Naive thymus-derived CD4-positive, alpha-beta T cell (primary cell): ENCODE measurements around the gene HLA-DMB. TPM values are rescaled to one million over a fixed set of nuclear protein-coding genes. Genes with fewer than 3 reads are reported as not detected.
"Not testable (repeated sequence)": the region's sequence is repeated elsewhere in the genome, so short reads cannot be mapped to it uniquely, and the experiment has no call there.

ENCODE experiments used
- ATAC-seq: fragments of 150-1000 bp; cut with Tn5 transposase; 2 replicates; pipeline ENCODE4 v1.10.0; 2021; ENCODE audit warnings: mild to moderate bottlenecking, moderate library complexity
- CTCF ChIA-PET: fragments of 350-600 bp; sonication (Branson Sonifier 250); formaldehyde crosslinking; loops from one replicate; lab custom pipeline; 2021; ENCODE audit warnings: antibody characterized with exemption; lab: Charles Lee
- POLR2A ChIA-PET: fragments of 350-600 bp; sonication (Branson Sonifier 250); formaldehyde crosslinking; loops from one replicate; lab custom pipeline; 2021; ENCODE audit warnings: antibody characterized with exemption, inconsistent platforms; lab: Charles Lee
- DNase-seq, 9 donors: peaks; one replicate each; pipeline versions ENCODE4 v3.0.0 to v3.0.0-alpha.2; 2020 to 2022; ENCODE audit warnings: mixed read lengths in 1 of 9
- H3K27ac ChIP-seq: one replicate; pipeline ENCODE4 v1.7.0; 2013; ENCODE audit warnings: mild to moderate bottlenecking, low read depth, low read length, moderate library complexity
- H3K27me3 ChIP-seq, 2 donors: one replicate each; pipeline ENCODE4 v1.7.0; 2013; ENCODE audit warnings: low read length in 2 of 2, mild to moderate bottlenecking in 2 of 2, moderate library complexity in 2 of 2; ENCODE audit not compliant: control insufficient read depth in 2 of 2, insufficient read depth in 2 of 2
- H3K36me3 ChIP-seq, 3 experiments: 1 replicate in 2 of 3; 2 replicates in 1 of 3; pipeline ENCODE4 v1.7.0; 2013; ENCODE audit warnings: low read length in 3 of 3, mild to moderate bottlenecking in 3 of 3, moderate library complexity in 1 of 3; ENCODE audit not compliant: insufficient read depth in 3 of 3, control insufficient read depth in 2 of 3
- H3K4me1 ChIP-seq, 2 donors: one replicate each; pipeline ENCODE4 v1.7.0; 2013; ENCODE audit warnings: low read length in 2 of 2, mild to moderate bottlenecking in 2 of 2, moderate library complexity in 1 of 2; ENCODE audit not compliant: control insufficient read depth in 2 of 2, insufficient read depth in 2 of 2
- H3K4me3 ChIP-seq: 2 replicates; pipeline ENCODE4 v1.7.0; 2013; ENCODE audit warnings: mild to moderate bottlenecking, low read length
- H3K9me3 ChIP-seq, 3 experiments: 1 replicate in 2 of 3; 2 replicates in 1 of 3; pipeline ENCODE4 v1.7.0; 2013; ENCODE audit warnings: low read length in 3 of 3; ENCODE audit not compliant: control insufficient read depth in 2 of 3
- H3K27ac Mint-ChIP-seq, 9 donors: one replicate each; pipeline ENCODE4 v1.8.0; 2020 to 2022; ENCODE audit warnings: mixed read lengths in 9 of 9, mild to moderate bottlenecking in 8 of 9, moderate library complexity in 5 of 9, inconsistent platforms in 2 of 9
- H3K27me3 Mint-ChIP-seq, 5 donors: one replicate each; pipeline ENCODE4 v1.8.0; 2021 to 2022; ENCODE audit warnings: mixed read lengths in 5 of 5, mild to moderate bottlenecking in 1 of 5
- H3K36me3 Mint-ChIP-seq, 5 donors: one replicate each; pipeline ENCODE4 v1.8.0; 2020 to 2022; ENCODE audit warnings: mixed read lengths in 5 of 5, mild to moderate bottlenecking in 3 of 5, inconsistent platforms in 1 of 5
- H3K4me1 Mint-ChIP-seq, 7 donors: one replicate each; pipeline ENCODE4 v1.8.0; 2020 to 2022; ENCODE audit warnings: mixed read lengths in 7 of 7, mild to moderate bottlenecking in 3 of 7, inconsistent platforms in 1 of 7
- H3K4me3 Mint-ChIP-seq, 10 donors: one replicate each; pipeline ENCODE4 v1.8.0; 2020 to 2022; ENCODE audit warnings: mild to moderate bottlenecking in 10 of 10, mixed read lengths in 10 of 10, moderate library complexity in 6 of 10, inconsistent platforms in 2 of 10
- H3K9me3 Mint-ChIP-seq, 11 donors: one replicate each; pipeline ENCODE4 v1.8.0; 2020 to 2022; ENCODE audit warnings: mixed read lengths in 11 of 11, mild to moderate bottlenecking in 4 of 11, inconsistent platforms in 1 of 11, moderate library complexity in 1 of 11
- intact Hi-C, 2 donors: fragments of 100-400 bp; cut with micrococcal nuclease; formaldehyde crosslinking; loops; one replicate each; pipeline ENCODE4 v1.15.1; 2023
- polyA plus RNA-seq, 2 donors: library from polyadenylated mRNA; unstranded; fragments of 300-500 nt; fragmentation: Illumina TruSeq; gene quantifications; one replicate each; pipeline ENCODE4 v1.2.3, GENCODE V29; 2021
- total RNA-seq, 6 experiments: library from RNA in 5 of 6; stranded (reverse) in 5 of 6; gene quantifications; 1 replicate in 5 of 6; 2 replicates in 1 of 6; pipeline ENCODE4 v1.2.3 and lab custom pipeline; 2021 to 2026

HLA-DMB gene
- total and polyA plus RNA-seq, 7 experiments from 2014 or later, result 7.8 to 82.5 (median 9.1) TPM

DNA sequence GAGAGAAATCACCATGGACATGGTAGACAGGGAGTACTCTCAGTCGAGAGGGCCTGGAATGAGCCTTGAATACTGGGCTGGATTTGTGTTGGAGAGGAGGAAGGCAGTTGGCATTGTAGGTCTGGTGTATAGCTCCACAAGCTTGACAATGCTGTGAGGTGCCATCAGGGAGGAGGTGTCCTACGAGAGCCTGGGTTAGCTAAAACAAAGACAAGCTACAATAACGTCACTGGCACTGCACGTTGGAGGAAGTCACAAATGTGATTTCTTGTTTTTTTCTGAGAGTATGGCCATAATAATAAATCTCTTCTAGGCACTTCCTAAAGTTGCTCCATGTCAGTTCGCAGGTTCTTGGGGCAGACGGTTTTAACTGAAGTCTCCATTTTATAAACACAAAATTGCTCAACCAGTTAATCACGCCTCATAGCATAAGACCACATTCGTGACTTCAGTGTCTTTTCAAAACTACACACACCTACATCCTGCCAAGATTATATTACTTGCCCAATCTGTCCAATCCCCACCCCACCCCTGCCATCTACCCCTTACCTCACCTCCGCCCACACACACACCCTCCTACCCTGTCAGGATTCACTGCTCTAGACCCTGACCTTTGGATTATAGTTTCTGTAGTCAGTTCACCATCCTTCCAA, 4.4 kb upstream of the HLA-DMB start:
- CTCF ChIA-PET, result interaction anchor here (0.7 to 15.9 kb wide), 10 partner anchors 8 to 107 kb away, joined by 3 to 411 read pairs (median 9); partner anchors contain the start of genes HLA-DMA, PSMB9, TAP1 and TAP2
- Mint-ChIP-seq H3K4me1 (peaks cover 63 to 86% (median 74%) of the 10 kb centered on the region in 7 donors), H3K27ac (peak overlapping the region; percentile 10 to 98 (median 97)), H3K27me3 (no peaks in the 10 kb centered on the region), H3K4me3 (peak overlapping the region in 7 of 10 donors; percentile 11 to 90 (median 54)), H3K36me3 (peaks cover 0 to 11% (median 0%) of the 10 kb centered on the region in 5 donors), H3K9me3 (peaks cover 0 to 3% (median 0%) of the 10 kb centered on the region in 11 donors)
- intact Hi-C loops, result no loop called here
- POLR2A ChIA-PET, result interaction anchor here (0.9 to 14.8 kb wide), 8 partner anchors 8 to 104 kb away, joined by 3 to 614 read pairs (median 7); partner anchors contain the start of genes BRD2 and HLA-DMA
- DNase-seq (peak in 1 of 9 donors; percentile 16), ATAC-seq (peak; percentile 39)
- Histone ChIP-seq H3K9me3 (no peaks in the 10 kb centered on the region), H3K36me3 (no peaks in the 10 kb centered on the region), H3K4me1 (peaks cover 49 to 56% of the 10 kb centered on the region in 2 donors), H3K27me3 (no peaks in the 10 kb centered on the region), H3K27ac (peak overlapping the region; percentile 14), H3K4me3 (no peak overlapping the region)

- CTCF ChIA-PET, result interaction anchor here (0.9 to 15.9 kb wide), 10 partner anchors 9 to 106 kb away, joined by 3 to 411 read pairs (median 9); partner anchors contain the start of genes HLA-DMA, PSMB9, TAP1 and TAP2
- intact Hi-C loops, result loop anchor here (1.0 kb wide), 2 partner anchors 9 kb away; partner anchors contain the start of gene HLA-DMA (in 1 of the 2)
- peak overlapping the region; percentile 65 for H3K27ac ChIP-seq
- H3K36me3 Mint-ChIP-seq, result peaks cover 0 to 5% (median 0%) of the 10 kb centered on the region in 5 donors
- ATAC-seq (peak; percentile 73), DNase-seq (peak in 8 of 9 donors; percentile 38 to 60 (median 54))
- H3K4me1 ChIP-seq, result peaks cover 55% of the 10 kb centered on the region in 2 donors
- peaks cover 58 to 84% (median 73%) of the 10 kb centered on the region in 7 donors for H3K4me1 Mint-ChIP-seq
- H3K4me3 ChIP-seq, result peak overlapping the region; percentile 36
- no peaks in the 10 kb centered on the region for H3K36me3 ChIP-seq
- H3K4me3 Mint-ChIP-seq, result peak overlapping the region; percentile 71 to 93 (median 88)
- peaks cover 0 to 3% (median 0%) of the 10 kb centered on the region in 11 donors for H3K9me3 Mint-ChIP-seq
- H3K27ac Mint-ChIP-seq, result peak overlapping the region; percentile 85 to 98 (median 97)
- no peaks in the 10 kb centered on the region for H3K9me3 ChIP-seq
- H3K27me3 Mint-ChIP-seq, result no peaks in the 10 kb centered on the region
- POLR2A ChIA-PET, result interaction anchor here (0.5 to 14.8 kb wide), 16 partner anchors 8 to 370 kb away, joined by 3 to 614 read pairs (median 3); partner anchors contain the start of genes BRD2, HLA-DMA, PSMB9 and TAP1
- H3K27me3 ChIP-seq, result no peaks in the 10 kb centered on the region
These were observed 3.2 kb upstream of the HLA-DMB start for GRCh38 chr6:32943864-32944649.

DNA sequence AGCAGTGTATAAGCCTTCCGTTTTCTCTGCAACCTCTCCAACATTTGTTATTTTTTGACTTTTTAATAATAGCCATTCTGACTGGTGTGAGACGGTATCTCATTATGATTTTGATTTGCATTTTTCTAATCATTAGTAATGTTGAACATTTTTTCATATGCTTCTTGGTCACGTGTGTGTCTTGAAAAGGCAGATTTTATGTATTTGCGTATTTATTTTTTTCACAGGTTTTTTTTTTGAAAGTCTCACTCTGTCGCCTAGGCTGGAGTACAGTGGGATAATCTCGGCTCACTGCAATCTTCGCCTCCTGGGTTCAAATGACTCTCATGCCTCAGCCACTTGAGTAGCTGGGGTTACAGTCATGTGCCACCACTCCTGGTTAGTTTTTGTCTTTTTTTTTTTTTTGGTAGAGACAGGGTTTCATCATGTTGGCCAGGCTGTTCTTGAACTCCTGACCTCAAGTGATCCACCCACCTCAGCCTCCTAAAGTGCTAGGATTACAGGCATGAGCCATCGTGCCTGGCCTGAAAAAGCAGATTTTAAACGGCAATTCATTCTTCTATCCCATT, 1.8 kb upstream of the HLA-DMB start:
- peaks cover 60 to 78% (median 73%) of the 10 kb centered on the region in 7 donors for H3K4me1 Mint-ChIP-seq

GRCh38 chr6:32941214-32941768, 463 bp upstream of the HLA-DMB start:
- Histone ChIP-seq H3K36me3 (peaks cover 0 to 4% (median 0%) of the 10 kb centered on the region in 3 experiments), H3K4me1 (peaks cover 50 to 55% of the 10 kb centered on the region in 2 donors), H3K27ac (peak overlapping the region; percentile 75), H3K27me3 (no peaks in the 10 kb centered on the region), H3K4me3 (peak overlapping the region; percentile 66), H3K9me3 (no peaks in the 10 kb centered on the region)
- intact Hi-C loops, result loop anchor here (1.0 to 2.0 kb wide), 5 partner anchors 12 to 47 kb away; partner anchors contain the start of gene HLA-DMA (in 1 of the 2)
- Mint-ChIP-seq H3K27me3 (peaks cover 0 to 6% (median 0%) of the 10 kb centered on the region in 5 donors), H3K27ac (peak overlapping the region; percentile 95 to 98 (median 96)), H3K4me1 (peaks cover 58 to 68% (median 63%) of the 10 kb centered on the region in 7 donors), H3K9me3 (peaks cover 0 to 3% (median 0%) of the 10 kb centered on the region in 11 donors), H3K4me3 (peak overlapping the region; percentile 85 to 97 (median 94)), H3K36me3 (peaks cover 8 to 16% (median 9%) of the 10 kb centered on the region in 5 donors)
- ATAC-seq (peak; percentile 74), DNase-seq (peak in 8 of 9 donors; percentile 41 to 64 (median 54))
- ChIA-PET POLR2A (interaction anchor here (0.6 to 14.8 kb wide), 12 partner anchors 8 to 103 kb away, joined by 3 to 614 read pairs (median 8); partner anchors contain the start of genes BRD2, HLA-DMA, PSMB8 and TAP2), CTCF (interaction anchor here (0.7 to 15.9 kb wide), 14 partner anchors 8 to 102 kb away, joined by 3 to 411 read pairs (median 5); partner anchors contain the start of genes HLA-DMA and TAP2)

More for the DNA sequence above, 1.8 kb upstream of the HLA-DMB start:
- Mint-ChIP-seq H3K4me3 (peak overlapping the region in 9 of 10 donors; percentile 18 to 97 (median 42)), H3K27ac (peak overlapping the region; percentile 32 to 98 (median 84))
- H3K9me3 Mint-ChIP-seq, H3K9me3 ChIP-seq, H3K36me3 Mint-ChIP-seq, ATAC-seq, DNase-seq, H3K4me3 ChIP-seq, H3K36me3 ChIP-seq, H3K27me3 ChIP-seq, intact Hi-C loops, H3K27me3 Mint-ChIP-seq: not testable (repeated sequence)
- Histone ChIP-seq H3K27ac (peak overlapping the region; percentile 6), H3K4me1 (peaks cover 55% of the 10 kb centered on the region in 2 donors)
- ChIA-PET POLR2A (interaction anchor here (2.1 to 14.8 kb wide), 8 partner anchors 9 to 104 kb away, joined by 12 to 614 read pairs (median 21); partner anchors contain the start of genes BRD2, HLA-DMA, PSMB8 and PSMB9), CTCF (interaction anchor here (1.3 to 15.9 kb wide), 9 partner anchors 9 to 88 kb away, joined by 3 to 411 read pairs (median 12); partner anchors contain the start of genes HLA-DMA, PSMB9 and TAP1)

DNA sequence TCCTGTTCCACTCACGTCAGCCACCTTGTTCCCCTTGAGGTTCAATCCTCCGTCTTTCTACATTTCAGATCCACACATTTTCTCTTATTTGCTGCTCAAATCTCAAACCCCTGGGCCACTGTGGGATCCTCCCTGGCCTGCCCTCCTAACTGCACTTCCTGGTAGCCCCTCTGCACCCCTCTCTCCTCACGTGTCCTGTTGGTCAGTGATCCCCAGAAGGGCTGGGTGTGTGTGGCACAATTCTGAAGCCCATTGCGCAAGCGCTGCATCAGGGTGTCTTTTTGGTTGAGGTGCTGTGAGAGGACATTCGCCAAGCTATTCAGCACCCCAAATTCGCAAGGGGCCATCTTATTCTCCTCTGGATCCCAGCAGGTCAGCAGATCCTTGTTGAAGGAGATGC, 2.3 kb downstream of the HLA-DMB start:
- DNase-seq, result no peak
- no peak overlapping the region for H3K27ac ChIP-seq
- ChIA-PET CTCF (interaction anchor here (15.9 kb wide), 1 partner anchor 15 kb away, joined by 411 read pairs; the partner anchor contains the start of gene HLA-DMA), POLR2A (interaction anchor here (1.3 to 14.8 kb wide), 2 partner anchors 15 to 36 kb away, joined by 9 to 614 read pairs; partner anchors contain the start of genes BRD2 and HLA-DMA)
- no peaks in the 10 kb centered on the region for H3K9me3 ChIP-seq
- peaks cover 33 to 35% of the 10 kb centered on the region in 2 donors for H3K4me1 ChIP-seq
- H3K4me1 Mint-ChIP-seq, result peaks cover 33 to 48% (median 44%) of the 10 kb centered on the region in 7 donors
- ATAC-seq, result no peak
- H3K4me3 ChIP-seq, result no peak overlapping the region
- peaks cover 0 to 7% (median 0%) of the 10 kb centered on the region in 5 donors for H3K27me3 Mint-ChIP-seq
- H3K4me3 Mint-ChIP-seq, result no peak overlapping the region
- no peaks in the 10 kb centered on the region for H3K27me3 ChIP-seq
- intact Hi-C loops, result no loop called here
- H3K36me3 Mint-ChIP-seq, result peaks cover 4 to 16% (median 13%) of the 10 kb centered on the region in 5 donors
- H3K36me3 ChIP-seq, result peaks cover 0 to 11% (median 0%) of the 10 kb centered on the region in 3 experiments
- no peaks in the 10 kb centered on the region for H3K9me3 Mint-ChIP-seq
- peak overlapping the region in 2 of 9 donors; percentile 20 to 23 for H3K27ac Mint-ChIP-seq
